ENCODE results near the gene MED10.

GRCh38 chr5:6404129-6404528 lies 25.8 kb upstream of the MED10 start:
- TF ChIP-seq CTCF (IDR thresholded peaks at IDR 0.05) (no peak), EP300 (IDR thresholded peaks at IDR 0.05) (no peak), POLR2AphosphoS5 (IDR thresholded peaks at IDR 0.05) (no peak), POLR2A (IDR thresholded peaks at IDR 0.05) (no peak)
